IMR-90 (cell line): ENCODE data around the gene EXD1. TPM values are rescaled to one million over a fixed set of nuclear protein-coding genes. Genes with fewer than 3 reads are reported as not detected.
A peak's percentile ranks its signal among the peaks of the same experiment; 100 is the strongest.

Experiments
- ATAC-seq: fragments of 200-7000 bp; cut with Tn5 transposase; 2 replicates; pipeline ENCODE4 v1.9.1; 2020; ENCODE audit warnings: low read depth, mild to moderate bottlenecking, moderate library complexity
- BruUV-seq: library from RNA; stranded (reverse); fragments of 400-500 nt; replicated peaks from 2 replicates; lab custom pipeline; 2021; lab: Mats Ljungman, UMichigan
- CTCF ChIA-PET: fragments of 300-600 bp; formaldehyde crosslinking; extraction: SDS; loops from one replicate; lab custom pipeline; 2021; ENCODE audit warnings: antibody characterized with exemption; lab: Yijun Ruan, JAX
- POLR2A ChIA-PET: fragments of 300-600 bp; sonication (Branson Sonifier 250); formaldehyde crosslinking; loops from one replicate; lab custom pipeline; 2022; ENCODE audit warnings: antibody characterized with exemption; ENCODE audit not compliant: unreplicated experiment; lab: Charles Lee
- DNase-seq: peaks from one replicate; pipeline ENCODE4 v3.0.0; 2013
- H2AFZ ChIP-seq: replicated peaks from 2 replicates; pipeline ENCODE3; 2013; ENCODE audit warnings: low read length, mild to moderate bottlenecking; ENCODE audit not compliant: poor library complexity
- H2AK5ac ChIP-seq: 2 replicates; pipeline ENCODE4 v1.6.1; 2013; ENCODE audit warnings: low read depth, low read length, inconsistent platforms
- H2AK9ac ChIP-seq: replicated peaks from 2 replicates; pipeline ENCODE3; 2013; ENCODE audit warnings: mild to moderate bottlenecking, low read depth, low read length, moderate library complexity; ENCODE audit not compliant: poor library complexity
- H2BK120ac ChIP-seq: 2 replicates; pipeline ENCODE4 v1.6.1; 2013; ENCODE audit warnings: low read depth, low read length, inconsistent platforms
- H2BK15ac ChIP-seq: 3 replicates; pipeline ENCODE4 v1.6.1; 2013; ENCODE audit warnings: low read depth, low read length, inconsistent platforms
- H2BK20ac ChIP-seq: 2 replicates; pipeline ENCODE4 v1.6.1; 2013; ENCODE audit warnings: low read depth, mild to moderate bottlenecking, inconsistent platforms, low read length, moderate library complexity
- H2BK5ac ChIP-seq: 2 replicates; pipeline ENCODE4 v1.6.1; 2013; ENCODE audit warnings: mild to moderate bottlenecking, low read depth, low read length, inconsistent platforms; ENCODE audit not compliant: poor library complexity, severe bottlenecking
- H3K14ac ChIP-seq: replicated peaks from 2 replicates; pipeline ENCODE4 v1.6.1; 2013; ENCODE audit warnings: low read depth, low read length, inconsistent platforms
- H3K18ac ChIP-seq: 2 replicates; pipeline ENCODE4 v1.6.1; 2013; ENCODE audit warnings: low read depth, low read length, control low read depth
- H3K23ac ChIP-seq: 2 replicates; pipeline ENCODE4 v1.6.1; 2013; ENCODE audit warnings: low read depth, low read length, inconsistent platforms
- H3K27ac ChIP-seq: 2 replicates; pipeline ENCODE4 v1.5.1; 2013; ENCODE audit warnings: mild to moderate bottlenecking, control low read depth, low read length; ENCODE audit not compliant: insufficient read depth
- H3K27me3 ChIP-seq: 2 replicates; pipeline ENCODE4 v1.6.1; 2013; ENCODE audit warnings: low read length; ENCODE audit not compliant: control insufficient read depth, insufficient read depth
- H3K36me3 ChIP-seq: 2 replicates; pipeline ENCODE4 v1.6.1; 2013; ENCODE audit warnings: low read length, mixed read lengths; ENCODE audit not compliant: control insufficient read depth, insufficient read depth
- H3K4ac ChIP-seq: 2 replicates; pipeline ENCODE4 v1.6.1; 2013; ENCODE audit warnings: low read depth, low read length, inconsistent platforms
- H3K4me1 ChIP-seq: 2 replicates; pipeline ENCODE4 v1.6.1; 2013; ENCODE audit warnings: low read length, mixed read lengths; ENCODE audit not compliant: control insufficient read depth, insufficient read depth
- H3K4me2 ChIP-seq: 2 replicates; pipeline ENCODE4 v1.6.1; 2013; ENCODE audit warnings: low read depth, mild to moderate bottlenecking, control low read depth, low read length, moderate library complexity
- H3K4me3 ChIP-seq: 2 replicates; pipeline ENCODE4 v1.5.1; 2013; ENCODE audit warnings: low read depth, mild to moderate bottlenecking, control low read depth, low read length, moderate library complexity; ENCODE audit not compliant: insufficient read depth
- H3K56ac ChIP-seq: 2 replicates; pipeline ENCODE4 v1.6.1; 2013; ENCODE audit warnings: low read length, inconsistent platforms; ENCODE audit not compliant: insufficient read depth; ENCODE audit errors: extremely low read depth
- H3K79me1 ChIP-seq, 2 experiments: 2 replicates each; pipeline ENCODE4 v1.6.1; 2013; ENCODE audit warnings: low read length in 2 of 2, inconsistent platforms in 1 of 2, low read depth in 1 of 2
- H3K9ac ChIP-seq: 2 replicates; pipeline ENCODE4 v1.6.1; 2013; ENCODE audit warnings: low read depth, low read length, control low read depth
- H3K9me1 ChIP-seq: 2 replicates; pipeline ENCODE4 v1.6.1; 2013; ENCODE audit warnings: low read length, inconsistent platforms; ENCODE audit not compliant: insufficient read depth
- H3K9me3 ChIP-seq: 2 replicates; pipeline ENCODE4 v1.6.1; 2013; ENCODE audit warnings: low read length; ENCODE audit not compliant: control insufficient read depth, insufficient read depth
- H4K20me1 ChIP-seq: 2 replicates; pipeline ENCODE4 v1.6.1; 2013; ENCODE audit warnings: low read length, inconsistent platforms; ENCODE audit not compliant: insufficient read depth
- H4K5ac ChIP-seq: 2 replicates; pipeline ENCODE4 v1.6.1; 2013; ENCODE audit warnings: mild to moderate bottlenecking, low read depth, low read length, control low read depth
- H4K8ac ChIP-seq, 2 experiments: 2 replicates each; pipeline ENCODE4 v1.6.1; 2013; ENCODE audit warnings: low read depth in 2 of 2, low read length in 2 of 2, control low read depth in 1 of 2, inconsistent platforms in 1 of 2
- H4K91ac ChIP-seq: 2 replicates; pipeline ENCODE4 v1.6.1; 2013; ENCODE audit warnings: low read depth, low read length, inconsistent platforms; ENCODE audit not compliant: insufficient read depth
- CEBPB ChIP-seq: IDR thresholded peaks from 2 replicates; pipeline ENCODE4 v1.6.1; 2012; ENCODE audit warnings: low read depth, low read length, improper control_type of control experiment
- CHD1 ChIP-seq: IDR thresholded peaks from 2 replicates; pipeline ENCODE4 v1.6.1; 2012; ENCODE audit warnings: low read depth, low read length, improper control_type of control experiment
- WGBS, 2 experiments: methylation state at CpG; one replicate each; pipeline versions ENCODE4 v1.1.5 to v1.1.7; 2013; ENCODE audit warnings: missing lambda C conversion rate in 2 of 2; ENCODE audit not compliant: insufficient read length in 1 of 2; ENCODE audit errors: extremely low coverage in 2 of 2; 5-methylcytosine and 5-hydroxymethylcytosine counted together
- dilution Hi-C: fragments of 300-500 bp; cut with HindIII; formaldehyde crosslinking; loops from one replicate; pipeline ENCODE4 v1.14.3; 2018; ENCODE audit warnings: low sequenced_read_pairs; ENCODE audit not compliant: unreplicated experiment
- in situ Hi-C: fragments of 300-500 bp; cut with MboI; formaldehyde crosslinking; loops from 3 replicates; pipeline ENCODE4 v1.14.3; 2019; ENCODE audit warnings: low sequenced_read_pairs, inconsistent platforms, mixed read lengths
- intact Hi-C: fragments of 100-400 bp; cut with micrococcal nuclease; formaldehyde crosslinking; loops from 2 replicates; pipeline ENCODE4 v1.10.0; 2022
- polyA plus RNA-seq, 3 experiments: library from polyadenylated mRNA; depleted of rRNA; stranded (reverse); fragments of >200 nt; gene quantifications; 2 replicates each; pipeline ENCODE4 v1.2.3, GENCODE V29; 2012; ENCODE audit warnings: low replicate concordance in 1 of 3
- total RNA-seq: library from RNA; depleted of rRNA; stranded (reverse); fragments of >200 nt; gene quantifications from 2 replicates; pipeline ENCODE4 v1.2.3, GENCODE V29; 2012

EXD1 gene
- total and polyA plus RNA-seq, 2 of the 4 experiments (the other 2 are of a cell fraction): not detected

- H3K27me3 ChIP-seq: no peaks in the 10 kb centered on the region
- peak overlapping the region; percentile 76; the same call in 1 of the 3 replicates for H2BK15ac ChIP-seq
- peak overlapping the region; percentile 62; the same call in 1 of the 2 replicates for H3K18ac ChIP-seq
- DNase-seq (peak; percentile 35), ATAC-seq (peak; percentile 69)
- ChIA-PET CTCF (no interaction called here), POLR2A (no interaction called here)
- no peak overlapping the region for H3K9ac ChIP-seq
- peak overlapping the region; percentile 73 for H3K27ac ChIP-seq
- intact Hi-C loops (no loop called here), in situ Hi-C loops (no loop called here), dilution Hi-C loops (no loop called here)
- no peaks in the 10 kb centered on the region for H3K36me3 ChIP-seq
- peak overlapping the region; percentile 16; the same call in 1 of the 2 replicates for H3K23ac ChIP-seq
- H2BK20ac ChIP-seq: peak overlapping the region; percentile 82
- H2AK9ac ChIP-seq: no peak overlapping the region
- H3K4ac ChIP-seq: peak overlapping the region; percentile 84
- H4K91ac ChIP-seq: peak overlapping the region; percentile 77
- H2BK120ac ChIP-seq: peak overlapping the region; percentile 77; the same call in 1 of the 2 replicates
- H2BK5ac ChIP-seq: peak overlapping the region; percentile 87
- H3K9me1 ChIP-seq: peaks cover 10% of the 10 kb centered on the region; the same call in 1 of the 2 replicates
- peak overlapping the region; percentile 85 for H2AK5ac ChIP-seq
- no peaks in the 10 kb centered on the region for H3K79me1 ChIP-seq
- H4K5ac ChIP-seq: peak overlapping the region; percentile 63; the same call in 1 of the 2 replicates
- no peak overlapping the region for H3K4me2 ChIP-seq
- peak overlapping the region; percentile 71; the same call in 1 of the 2 replicates for H3K14ac ChIP-seq
- no peak overlapping the region for H3K4me3 ChIP-seq
- 40% methylated on average over 2 of the region's 15 CpGs; no CpG with 5 or more reads in 1 of the 2 experiments for WGBS, 2 experiments
- no peaks in the 10 kb centered on the region for H3K9me3 ChIP-seq
- no peak overlapping the region for H2AFZ ChIP-seq
- H4K8ac ChIP-seq: peak overlapping the region; percentile 35 to 58; a peak in 2 of 4 replicates
- H3K56ac ChIP-seq: no peak overlapping the region
- TF ChIP-seq CEBPB (peak; percentile 45; the same call in 1 of the 2 replicates), CHD1 (no peak)
- H4K20me1 ChIP-seq: no peaks in the 10 kb centered on the region
- peaks cover 3% of the 10 kb centered on the region for H3K4me1 ChIP-seq
- BruUV-seq: no TSS peak
Observed at GRCh38 chr15:41160639-41161315, 69.8 kb downstream of the EXD1 start.
